ENCODE results near the gene GDF9.

GRCh38 chr5:132860742-132861141, 5.5 kb downstream of the GDF9 start:
- TF ChIP-seq CTCF (IDR thresholded peaks at IDR 0.05) (no peak), POLR2A (IDR thresholded peaks at IDR 0.05) (no peak)
